Posterior vena cava (tissue), 2 donors: ENCODE measurements around the gene IGSF9B. TPM values are rescaled to one million over a fixed set of nuclear protein-coding genes. Genes with fewer than 3 reads are reported as not detected.

Experiments used
- DNase-seq: peaks from one replicate; pipeline ENCODE4 v3.0.0-alpha.2; 2020; ENCODE audit warnings: low spot score
- intact Hi-C, 2 donors: fragments of 100-400 bp; cut with DNase I; formaldehyde crosslinking; loops; one replicate each; pipeline versions ENCODE4 v1.14.1 to v1.14.2; 2022 to 2023
- total RNA-seq, 2 donors: library from RNA; stranded (reverse); fragmentation: NEBNext Ultra II Directional; extraction: Animal tissue kit (Norgen Biotek cat#: 25700); gene quantifications; one replicate each; pipeline ENCODE4 v1.2.1, GENCODE V29; 2021
- donor health status: DM: yes; HTN: yes; CAD: no.
- donor health status: DM: yes; HTN: yes; CAD: no.

IGSF9B gene
- total RNA-seq, 2 donors from 2014 or later, result 45.0 to 57.8 TPM

DNA sequence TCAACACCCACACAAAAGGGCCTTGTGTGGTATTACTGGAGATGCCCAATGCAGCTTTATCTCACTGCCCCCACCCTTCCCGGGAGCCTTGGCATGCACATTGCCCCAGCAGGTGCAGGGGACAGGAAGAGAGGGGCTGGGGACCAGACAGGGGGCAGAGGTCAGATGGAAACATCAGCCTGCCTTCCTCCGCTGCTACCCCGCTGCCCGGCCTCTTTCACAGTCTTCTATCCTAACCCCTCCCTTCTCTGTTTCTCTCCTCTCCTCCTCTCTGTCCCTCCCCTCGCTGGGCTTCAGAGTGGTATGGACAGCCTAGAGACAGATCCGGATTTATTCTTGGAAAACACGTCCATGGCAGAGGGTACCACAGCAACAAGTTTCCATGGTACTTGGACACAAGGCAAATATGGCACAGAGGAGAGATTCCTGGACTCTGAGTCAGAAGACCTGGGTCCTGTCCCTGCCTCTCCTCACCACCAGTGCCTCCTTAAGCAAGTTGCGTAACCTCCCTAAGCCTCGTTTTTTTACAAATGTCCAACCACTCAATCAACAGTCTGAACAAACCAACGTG lies 8.3 kb upstream of the IGSF9B start:
- intact Hi-C loops, result loop anchor here in 1 of 2 donors (10.0 kb wide), 1 partner anchor 80 kb away; no protein-coding TSS in a partner anchor

DNA sequence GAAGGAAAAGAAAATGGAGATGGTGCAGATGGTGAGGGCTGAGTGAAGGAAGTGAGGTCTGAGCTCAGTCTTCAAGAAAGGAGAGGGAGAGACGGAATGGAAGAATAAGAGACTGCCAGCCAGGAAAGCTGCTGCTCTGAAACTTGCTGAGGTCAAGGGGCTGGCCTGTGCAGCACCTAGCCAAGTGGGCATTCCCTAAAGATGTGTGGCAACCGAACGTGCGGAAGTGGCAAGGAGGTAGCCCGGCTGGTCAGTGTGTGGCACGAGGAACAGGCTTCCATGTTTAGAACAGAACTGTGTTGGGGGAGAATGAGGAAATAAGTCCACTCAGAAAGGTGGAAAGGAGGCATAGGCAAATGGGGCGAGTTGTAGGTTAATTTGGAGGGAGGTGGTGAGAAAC lies 7.6 kb upstream of the IGSF9B start:
- DNase-seq, result no peak
- intact Hi-C loops, result loop anchor here in 1 of 2 donors (10.0 kb wide), 1 partner anchor 80 kb away; no protein-coding TSS in a partner anchor

More for the DNA sequence above, 8.3 kb upstream of the IGSF9B start:
- no peak for DNase-seq

DNA sequence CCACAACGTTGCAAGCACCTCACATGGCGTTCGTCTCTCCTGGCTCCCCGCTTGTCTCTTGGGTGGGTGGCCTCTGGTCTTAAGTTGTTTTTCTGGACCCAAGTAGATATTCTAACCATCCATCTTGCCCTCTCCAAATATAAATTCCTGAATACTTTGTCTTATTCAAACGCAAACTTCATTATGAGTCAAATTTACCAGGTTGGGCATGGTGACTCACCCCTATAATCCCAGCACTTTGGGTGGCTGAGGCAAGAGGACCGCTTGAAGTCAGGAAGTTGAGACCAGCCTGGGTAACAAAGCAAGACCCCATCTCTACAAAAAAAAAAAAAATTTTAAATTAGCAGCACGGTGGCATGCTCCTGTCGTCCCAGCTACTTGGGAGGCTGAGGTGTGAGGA lies 5.1 kb upstream of the IGSF9B start:
- no peak for DNase-seq
- intact Hi-C loops, result loop anchor here in 1 of 2 donors (10.0 kb wide), 1 partner anchor 83 kb away; no protein-coding TSS in a partner anchor

DNA sequence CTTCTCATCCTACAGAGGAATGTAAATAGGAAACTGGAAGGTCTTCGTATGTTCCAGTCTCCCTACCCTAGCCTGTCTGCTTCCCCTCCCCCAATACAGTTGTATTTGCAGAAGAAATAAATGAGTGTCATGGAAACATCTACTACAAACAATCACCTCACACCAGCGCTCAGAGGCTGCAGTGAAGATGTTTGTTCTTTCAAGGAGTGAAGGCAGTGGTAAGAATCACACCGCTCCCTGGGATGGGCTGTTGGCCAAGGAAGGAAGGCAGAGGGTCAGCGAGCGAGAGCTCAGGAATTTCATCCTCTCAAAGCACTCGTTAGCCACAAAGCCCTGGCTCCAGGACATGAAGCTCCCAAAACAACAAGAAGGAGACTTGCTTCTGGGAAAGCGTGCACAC lies 1.1 kb upstream of the IGSF9B start:
- no peak for DNase-seq
- intact Hi-C loops, result loop anchor here in 1 of 2 donors (5.0 kb wide), 1 partner anchor 74 kb away; no protein-coding TSS in a partner anchor

DNA sequence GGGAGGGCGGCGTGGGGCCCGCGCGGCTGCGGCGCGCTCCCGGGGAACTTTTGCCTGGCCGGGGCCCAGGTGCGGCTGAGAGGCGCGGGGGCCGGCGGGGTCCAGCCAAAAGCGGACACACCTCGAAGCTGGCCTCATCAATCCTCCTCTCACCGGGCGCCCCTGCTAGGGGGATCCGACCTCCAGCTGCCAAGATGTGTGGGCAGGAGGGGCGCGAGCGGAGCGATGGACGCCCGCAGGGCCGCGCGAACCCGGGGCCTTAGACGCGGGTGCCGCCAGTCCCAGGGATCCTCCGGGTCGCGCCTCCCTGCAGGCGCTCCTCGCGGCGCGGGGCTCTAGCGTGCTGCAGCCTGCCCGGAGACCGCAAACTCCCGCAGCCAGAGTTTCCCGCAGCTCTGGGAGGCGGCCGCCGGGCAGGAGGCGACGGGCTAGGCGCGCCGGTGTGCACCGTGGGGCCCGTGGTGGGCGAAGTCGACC lies 785 bp downstream of the IGSF9B start:
- intact Hi-C loops, result loop anchor here in 1 of 2 donors (5.0 kb wide), 1 partner anchor 76 kb away; no protein-coding TSS in a partner anchor

DNA sequence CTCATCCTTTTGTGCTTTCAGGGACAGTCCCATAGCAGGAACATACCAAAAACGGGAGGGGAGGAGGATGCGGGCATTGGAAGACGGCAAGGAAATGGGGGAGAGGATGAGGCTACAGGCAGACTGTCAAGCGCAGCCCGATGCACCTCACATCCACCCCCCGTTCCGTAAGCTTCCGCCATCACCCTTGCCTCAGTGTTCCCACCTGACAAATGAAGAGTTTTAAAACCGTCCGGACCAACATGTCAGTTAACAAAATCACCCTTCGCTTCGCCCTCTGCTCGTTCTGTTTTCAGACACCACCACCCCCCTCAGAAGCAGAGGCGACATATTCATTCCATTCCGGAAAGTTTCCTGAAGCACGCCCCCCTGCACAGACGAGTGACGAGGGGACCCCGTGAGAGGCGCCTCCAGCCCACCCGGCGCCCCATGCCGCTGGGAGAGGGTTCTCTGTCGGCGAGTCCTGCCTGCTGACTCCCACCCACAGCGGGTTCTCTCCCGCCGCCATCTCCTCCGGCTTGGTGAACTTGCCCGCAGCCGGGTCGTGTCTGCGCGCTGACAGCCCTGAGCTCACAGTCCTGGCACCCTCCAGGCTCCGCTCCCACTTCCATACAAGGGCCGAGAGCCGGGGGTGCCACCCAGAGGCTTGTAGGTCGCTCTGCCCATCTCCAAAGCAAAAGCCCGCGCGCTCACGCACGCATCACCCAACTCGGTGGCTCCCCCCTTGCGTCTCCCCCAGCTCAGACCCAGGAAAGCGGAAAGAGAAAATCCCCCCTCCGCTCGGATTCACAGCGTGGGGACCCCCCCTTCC lies 1.5 kb downstream of the IGSF9B start:
- intact Hi-C loops, result loop anchor here in 1 of 2 donors (5.0 kb wide), 1 partner anchor 77 kb away; no protein-coding TSS in a partner anchor
- DNase-seq, result no peak

More for the DNA sequence above, 785 bp downstream of the IGSF9B start:
- DNase-seq, result no peak

DNA sequence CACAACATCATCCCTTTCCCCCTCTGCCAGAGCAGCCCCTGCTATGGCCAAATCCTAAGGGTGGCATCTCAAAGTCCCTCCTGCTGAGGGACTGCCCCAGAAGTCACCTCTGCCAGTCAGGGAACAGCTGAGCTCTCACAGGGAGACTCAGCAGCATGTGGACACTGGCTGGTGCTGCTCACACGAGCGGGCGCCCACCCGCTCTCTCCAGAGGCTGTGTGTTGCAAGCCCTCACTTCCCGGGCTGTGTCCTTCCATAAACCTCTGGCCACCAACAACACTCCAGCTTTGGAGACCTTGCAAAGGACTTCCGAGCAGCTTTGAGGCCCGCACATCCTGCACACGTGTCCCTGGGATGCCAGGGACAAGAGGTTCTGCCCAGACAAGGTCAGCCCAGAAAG lies 2.8 kb downstream of the IGSF9B start:
- intact Hi-C loops, result no loop called here
- DNase-seq, result no peak

DNA sequence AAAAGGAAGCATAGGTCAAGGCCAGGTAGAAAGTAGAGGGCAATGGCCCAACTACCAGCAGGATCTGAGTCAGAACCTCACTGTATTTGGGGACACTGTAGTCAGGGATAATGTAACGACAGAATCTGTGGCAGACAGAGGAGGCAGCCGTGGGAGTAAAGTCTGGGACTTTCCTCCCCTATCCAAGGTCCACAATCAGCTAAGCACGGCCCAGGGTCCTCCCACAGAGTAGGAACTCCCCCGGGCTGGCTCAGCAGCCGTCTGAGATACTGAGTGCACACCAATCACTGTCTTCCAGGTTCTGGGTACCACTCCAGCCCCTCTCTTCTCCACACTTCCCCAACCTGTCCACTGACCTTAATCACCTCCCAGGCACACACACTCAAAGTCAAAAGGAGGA lies 3.2 kb downstream of the IGSF9B start:
- no peak for DNase-seq
- intact Hi-C loops, result no loop called here

DNA sequence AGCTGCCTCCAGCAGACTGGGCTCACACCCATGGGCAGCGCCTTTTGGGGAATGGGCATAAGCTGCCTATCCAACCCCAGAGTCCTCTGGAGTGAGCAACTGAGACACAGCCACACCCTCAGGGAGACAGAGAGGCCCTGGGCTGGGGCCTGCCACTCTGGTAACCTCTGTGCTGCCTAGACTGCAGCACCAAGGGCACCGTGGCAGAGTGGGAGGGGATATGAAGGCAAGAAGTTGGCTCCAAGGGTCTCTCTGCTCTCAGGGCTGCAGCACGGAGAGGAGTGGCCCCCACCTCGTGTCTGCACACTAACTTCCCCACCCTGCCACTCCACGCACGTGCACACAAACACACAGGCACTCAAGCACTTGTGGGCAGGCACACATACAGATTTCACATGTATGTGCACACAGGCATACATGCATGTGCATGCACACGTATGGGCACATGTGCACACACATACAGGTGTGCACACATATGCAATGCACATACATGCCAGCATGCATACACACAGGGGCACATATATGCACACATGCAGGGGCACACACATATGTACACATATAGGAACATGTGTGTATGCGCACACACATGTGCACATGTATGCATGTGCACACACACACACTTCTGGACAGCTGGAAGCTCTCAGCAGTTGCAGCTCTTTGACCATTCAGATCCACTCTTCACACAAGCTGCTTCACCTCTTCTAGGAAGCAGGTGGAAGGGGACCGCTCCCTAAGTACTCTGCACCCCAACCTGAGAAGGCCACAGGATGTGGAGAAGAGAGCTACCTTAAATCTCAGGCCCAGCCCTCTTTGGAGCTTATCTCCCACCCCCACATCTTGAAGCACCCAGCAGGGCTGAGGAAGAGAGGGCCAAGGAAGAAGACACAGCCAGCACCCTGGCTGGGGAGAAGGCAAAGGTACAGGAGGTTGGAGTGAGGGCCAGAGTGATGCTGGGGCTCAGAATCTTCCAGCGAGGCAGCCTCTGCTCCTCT lies 4.3 kb downstream of the IGSF9B start:
- intact Hi-C loops, result no loop called here
- DNase-seq, result no peak

DNA sequence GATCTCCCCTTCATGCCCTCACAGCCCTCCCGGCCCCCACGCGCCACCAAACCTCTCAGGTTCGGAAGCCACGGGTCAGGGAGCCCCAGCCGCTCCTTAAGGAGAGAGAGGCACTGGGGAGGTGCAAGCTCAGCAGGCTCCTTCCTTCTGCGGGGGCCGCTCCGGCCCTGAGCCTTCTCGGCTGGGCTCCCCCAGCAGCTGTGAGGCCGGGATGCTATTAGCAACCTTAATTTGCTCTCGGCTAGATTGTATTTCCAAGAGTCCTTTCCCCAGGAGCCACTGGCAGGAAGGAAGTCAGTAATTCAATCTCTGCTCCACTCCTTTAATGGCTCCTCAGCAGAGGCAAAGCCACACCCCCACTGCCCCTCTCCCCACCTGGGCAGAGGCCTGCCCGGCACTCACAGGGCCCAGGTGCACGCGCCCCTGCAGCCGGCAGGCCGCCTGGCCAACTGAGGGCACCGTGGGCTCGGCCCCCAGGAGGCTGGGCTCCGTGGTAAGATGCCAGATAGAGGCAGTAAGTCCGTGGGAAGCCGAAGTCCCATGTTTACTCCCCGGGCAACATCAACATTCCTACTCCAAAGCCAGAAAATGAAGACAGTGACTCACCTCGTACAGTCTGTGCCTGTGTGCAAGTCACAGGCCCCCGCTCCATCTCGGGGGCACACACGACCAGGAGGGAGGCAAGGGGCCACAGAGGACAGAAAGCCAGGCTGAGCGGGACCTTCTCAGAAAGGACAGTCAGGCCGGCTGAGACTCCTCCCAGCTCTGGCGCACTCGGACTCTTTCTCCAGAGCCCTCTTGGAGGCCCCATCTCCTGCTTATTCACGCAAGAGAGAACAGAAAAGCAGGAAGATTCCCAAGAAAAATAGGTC lies 5.2 kb downstream of the IGSF9B start:
- intact Hi-C loops, result no loop called here
- DNase-seq, result no peak

DNA sequence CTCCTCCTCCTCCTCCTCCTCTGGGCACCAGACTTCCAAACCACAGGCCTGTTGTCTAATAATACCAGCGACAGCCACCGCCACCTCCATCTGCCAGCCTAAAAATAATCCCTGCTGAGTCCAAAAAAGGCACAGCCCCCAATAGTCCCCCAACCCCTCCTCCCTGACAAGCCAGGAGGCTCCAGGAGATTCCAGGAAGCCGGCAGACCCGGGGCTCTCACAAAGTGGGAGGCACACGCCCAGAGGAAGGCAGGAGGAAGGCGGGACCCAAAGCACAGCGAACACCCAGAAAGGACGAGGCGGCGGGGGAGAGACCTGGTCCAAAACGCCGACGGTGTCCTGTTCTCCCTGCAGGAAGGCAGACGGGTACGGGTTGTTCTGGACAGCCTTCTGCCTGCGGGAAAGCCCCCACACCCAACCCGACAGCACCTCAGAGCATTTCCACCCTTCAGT lies 5.9 kb downstream of the IGSF9B start:
- intact Hi-C loops, result no loop called here
- DNase-seq, result no peak

DNA sequence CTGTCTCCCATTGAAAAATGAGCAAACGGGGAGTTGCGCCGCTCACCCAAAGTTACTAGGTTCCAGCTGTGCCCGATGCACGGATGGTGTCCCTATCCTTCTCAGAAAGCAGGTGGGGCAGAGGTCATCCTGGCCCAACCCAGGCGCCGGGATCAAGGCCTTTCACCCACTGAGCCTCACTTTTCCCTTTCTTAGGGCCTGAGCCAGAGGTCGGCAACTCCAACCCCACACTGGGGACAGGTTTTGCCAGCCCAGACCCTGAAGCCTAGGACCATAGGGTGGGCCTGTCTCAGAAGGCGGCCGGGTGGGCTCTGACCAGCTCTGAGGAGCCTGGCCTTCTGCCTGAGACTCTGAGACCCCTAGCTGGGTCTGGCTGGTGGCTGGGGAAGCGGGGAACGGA lies 6.3 kb downstream of the IGSF9B start:
- intact Hi-C loops, result no loop called here

DNA sequence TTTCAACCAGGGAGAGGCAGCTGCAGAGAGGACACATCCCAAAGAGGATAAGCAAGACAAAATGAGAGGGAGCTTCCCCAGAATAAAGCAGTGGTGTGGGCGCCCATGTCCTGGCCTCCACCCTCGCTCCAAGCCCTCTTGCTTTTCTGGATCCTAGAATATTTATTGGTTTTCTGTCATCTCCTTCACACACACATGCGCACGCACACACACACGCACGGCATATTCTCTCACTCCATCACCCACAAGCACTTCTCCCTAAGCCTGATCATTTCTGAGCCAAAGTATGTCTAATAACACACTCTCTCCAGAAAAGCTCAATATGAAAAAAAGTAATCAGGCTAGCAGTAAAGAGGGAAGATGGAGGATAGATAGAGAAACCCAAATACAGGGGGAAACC lies 7.6 kb downstream of the IGSF9B start:
- intact Hi-C loops, result no loop called here
- no peak for DNase-seq

More for the DNA sequence above, 6.3 kb downstream of the IGSF9B start:
- DNase-seq, result no peak

DNA sequence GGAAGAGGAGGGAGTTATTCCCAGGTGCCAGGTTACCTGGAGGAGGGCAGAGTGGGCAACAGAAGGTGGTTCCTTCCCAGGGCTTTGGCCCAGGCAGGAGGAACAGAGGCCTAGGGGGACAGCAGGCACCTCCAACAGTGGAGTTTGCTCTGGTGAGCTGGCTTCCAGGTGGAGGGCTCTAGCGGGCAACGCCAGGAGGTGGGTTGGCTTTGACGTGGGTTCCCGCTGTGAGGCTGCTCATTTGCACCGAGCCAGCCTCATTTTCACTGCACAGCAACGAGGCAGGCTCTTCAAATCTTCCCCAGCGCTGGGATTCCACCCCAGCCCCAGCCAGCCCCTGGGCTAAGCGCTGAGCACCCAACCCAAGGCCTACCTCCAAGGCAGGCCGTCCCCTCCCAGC lies 8.1 kb downstream of the IGSF9B start:
- intact Hi-C loops, result no loop called here
- no peak for DNase-seq

DNA sequence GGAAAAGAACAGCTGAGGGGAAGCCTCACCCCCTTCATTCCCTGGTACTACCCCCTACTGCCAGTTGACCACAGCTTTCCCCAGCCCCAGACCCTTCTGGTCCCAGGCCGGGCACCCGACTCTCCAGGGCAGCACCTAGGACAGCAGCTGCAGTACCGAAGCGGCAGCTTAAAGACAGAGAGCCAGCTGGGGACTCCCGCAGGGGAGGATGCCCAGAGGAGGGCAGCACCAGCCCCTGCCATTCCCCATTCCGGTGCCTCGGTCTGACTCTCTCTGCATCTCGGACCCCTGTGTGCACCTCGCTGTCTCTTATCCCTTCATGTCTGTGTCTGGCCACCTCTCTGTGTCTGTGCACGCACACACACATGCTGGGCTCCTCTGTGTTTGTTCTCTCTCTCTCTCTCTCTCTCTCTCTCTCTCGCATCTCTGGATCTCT lies 9.4 kb downstream of the IGSF9B start:
- DNase-seq, result no peak
- intact Hi-C loops, result no loop called here

DNA sequence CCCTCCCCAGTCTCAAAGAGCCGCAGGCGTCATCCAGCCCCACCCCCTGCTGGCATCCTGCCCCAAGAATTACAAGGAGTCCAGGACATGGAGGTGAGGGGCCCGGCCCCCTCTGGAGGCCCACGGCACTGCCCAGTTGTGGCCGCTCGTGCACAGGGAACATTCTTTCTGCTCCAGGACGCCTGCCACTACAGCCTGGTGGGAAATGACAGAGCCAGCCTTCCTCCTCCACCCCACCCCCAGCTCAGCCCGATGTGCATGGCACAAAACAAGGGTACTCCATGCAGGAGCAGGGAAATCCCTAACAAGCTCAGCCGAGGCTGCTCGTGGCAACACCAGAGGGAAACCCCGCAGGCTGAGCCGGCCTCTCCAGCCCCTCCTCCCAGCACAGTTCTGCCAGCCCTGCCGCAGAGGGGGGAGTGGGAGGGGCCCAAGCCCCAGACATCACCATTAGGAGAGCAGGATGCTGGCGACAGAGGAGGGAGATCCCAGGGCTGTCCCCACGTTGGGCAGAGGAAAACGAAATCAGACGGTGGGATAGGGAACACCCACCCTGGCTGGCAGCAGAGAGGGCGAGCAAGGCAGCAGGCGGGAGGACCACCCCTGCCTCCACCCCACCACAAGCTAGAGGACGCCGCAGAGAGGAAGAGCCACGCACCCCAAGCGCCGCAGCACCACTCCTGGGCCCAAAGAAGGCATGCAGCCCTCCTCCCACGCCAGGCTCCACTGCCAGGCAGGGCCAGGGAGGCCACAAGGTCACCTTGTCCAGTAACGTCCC lies 10.0 kb downstream of the IGSF9B start:
- no peak for DNase-seq
- intact Hi-C loops, result no loop called here

DNA sequence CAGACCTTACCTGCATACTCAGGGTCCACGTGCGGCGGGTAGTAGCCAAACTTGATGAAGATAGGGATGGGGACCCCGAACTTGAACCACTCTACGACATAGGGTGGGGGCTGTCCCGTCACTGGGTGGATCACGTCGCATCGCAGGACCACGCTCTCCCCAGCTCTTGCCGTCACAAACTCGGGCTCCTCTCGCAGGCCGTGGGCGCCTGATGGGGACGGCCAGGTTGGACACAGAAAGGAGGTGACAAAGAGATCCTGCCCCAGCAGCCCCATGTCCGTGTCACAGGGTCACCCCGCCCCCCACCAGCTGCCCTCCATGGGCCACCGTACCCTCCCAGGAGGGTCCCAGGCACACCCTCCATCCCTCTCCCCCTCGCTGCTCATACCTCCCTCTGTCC lies 10.7 kb downstream of the IGSF9B start:
- no peak for DNase-seq
- intact Hi-C loops, result no loop called here
